Nephron (organoid): ENCODE data around the gene INTS7.

ENCODE experiments used
- H3K27ac Mint-ChIP-seq, 3 experiments: 2 replicates each; pipeline ENCODE4 v1.8.0; 2020; ENCODE audit warnings: mixed read lengths in 3 of 3, mild to moderate bottlenecking in 2 of 3, moderate library complexity in 1 of 3
- H3K27me3 Mint-ChIP-seq: 2 replicates; pipeline ENCODE4 v1.8.0; 2021; ENCODE audit warnings: low read depth, mild to moderate bottlenecking, moderate library complexity, mixed read lengths
- H3K36me3 Mint-ChIP-seq: 2 replicates; pipeline ENCODE4 v1.8.0; 2020; ENCODE audit warnings: low read depth, mixed read lengths
- H3K4me1 Mint-ChIP-seq: 2 replicates; pipeline ENCODE4 v1.8.0; 2020; ENCODE audit warnings: mixed read lengths
- H3K4me3 Mint-ChIP-seq, 3 experiments: 2 replicates each; pipeline ENCODE4 v1.8.0; 2020; ENCODE audit warnings: mild to moderate bottlenecking in 3 of 3, mixed read lengths in 3 of 3, moderate library complexity in 2 of 3
- H3K9me3 Mint-ChIP-seq: 2 replicates; pipeline ENCODE4 v1.8.0; 2020; ENCODE audit warnings: mixed read lengths
- CTCF ChIP-seq, 3 experiments: fragments of 200-600 bp; sonication (generic); IDR thresholded peaks; one replicate each; pipeline ENCODE4 v1.5.0; 2021; ENCODE audit warnings: antibody characterized with exemption in 3 of 3; ENCODE audit not compliant: unreplicated experiment in 3 of 3

INTS7 gene

GRCh38 chr1:212074313-212074712 is 39.0 kb upstream of the INTS7 start:
- Mint-ChIP-seq H3K27me3 (no peaks in the 10 kb centered on the region), H3K27ac (no peak overlapping the region), H3K9me3 (no peaks in the 10 kb centered on the region), H3K4me1 (no peaks in the 10 kb centered on the region), H3K36me3 (peaks cover 3% of the 10 kb centered on the region), H3K4me3 (no peak overlapping the region)
- TF ChIP-seq CTCF (IDR thresholded peaks at IDR 0.05; ENCODE audit: unreplicated experiment in 3 of 3), result no peak

GRCh38 chr1:212073490-212073889 is 38.1 kb upstream of the INTS7 start:
- Mint-ChIP-seq H3K36me3 (no peaks in the 10 kb centered on the region), H3K27me3 (no peaks in the 10 kb centered on the region), H3K4me1 (no peaks in the 10 kb centered on the region), H3K27ac (no peak overlapping the region), H3K9me3 (no peaks in the 10 kb centered on the region), H3K4me3 (no peak overlapping the region)
- TF ChIP-seq CTCF (IDR thresholded peaks at IDR 0.05; ENCODE audit: unreplicated experiment in 3 of 3), result no peak

GRCh38 chr1:212072047-212072446 is 36.7 kb upstream of the INTS7 start:
- Mint-ChIP-seq H3K4me1 (no peaks in the 10 kb centered on the region), H3K27ac (no peak overlapping the region)
- TF ChIP-seq CTCF (IDR thresholded peaks at IDR 0.05; ENCODE audit: unreplicated experiment in 3 of 3), result no peak

GRCh38 chr1:212070720-212071302 is 35.5 kb upstream of the INTS7 start:
- H3K9me3 Mint-ChIP-seq, result no peaks in the 10 kb centered on the region
- no peaks in the 10 kb centered on the region for H3K27me3 Mint-ChIP-seq
- no peak overlapping the region for H3K4me3 Mint-ChIP-seq
- TF ChIP-seq CTCF (IDR thresholded peaks at IDR 0.05; ENCODE audit: unreplicated experiment in 3 of 3), result peak; percentile 78 to 85 (median 81)
- H3K27ac Mint-ChIP-seq, result no peak overlapping the region
- no peaks in the 10 kb centered on the region for H3K4me1 Mint-ChIP-seq
- H3K36me3 Mint-ChIP-seq, result peaks cover 8% of the 10 kb centered on the region

More at GRCh38 chr1:212072047-212072446, 36.7 kb upstream of the INTS7 start:
- no peaks in the 10 kb centered on the region for H3K9me3 Mint-ChIP-seq
- H3K36me3 Mint-ChIP-seq, result peaks cover 4% of the 10 kb centered on the region
- no peaks in the 10 kb centered on the region for H3K27me3 Mint-ChIP-seq
- H3K4me3 Mint-ChIP-seq, result no peak overlapping the region

- H3K36me3 Mint-ChIP-seq, result peaks cover 15% of the 10 kb centered on the region
- TF ChIP-seq CTCF (IDR thresholded peaks at IDR 0.05; ENCODE audit: unreplicated experiment in 3 of 3), result no peak
- no peaks in the 10 kb centered on the region for H3K9me3 Mint-ChIP-seq
- no peak overlapping the region for H3K27ac Mint-ChIP-seq
- no peak overlapping the region for H3K4me3 Mint-ChIP-seq
- H3K4me1 Mint-ChIP-seq, result no peaks in the 10 kb centered on the region
- H3K27me3 Mint-ChIP-seq, result no peaks in the 10 kb centered on the region
Observed at GRCh38 chr1:212067787-212068186, 32.4 kb upstream of the INTS7 start.

- no peak overlapping the region for H3K27ac Mint-ChIP-seq
- peaks cover 11% of the 10 kb centered on the region for H3K9me3 Mint-ChIP-seq
- peak; percentile 59 to 75 (median 70) for TF ChIP-seq CTCF (IDR thresholded peaks at IDR 0.05; ENCODE audit: unreplicated experiment in 3 of 3)
- no peaks in the 10 kb centered on the region for H3K4me1 Mint-ChIP-seq
- peaks cover 41% of the 10 kb centered on the region for H3K36me3 Mint-ChIP-seq
- no peak overlapping the region for H3K4me3 Mint-ChIP-seq
- H3K27me3 Mint-ChIP-seq, result no peaks in the 10 kb centered on the region
Observed at GRCh38 chr1:212062832-212063438, 27.6 kb upstream of the INTS7 start.
